VCaP (cell line): ENCODE data around the gene TMEM108.

Source experiments
- H3K27ac ChIP-seq: fragments of 450-650 bp; 2 replicates; pipeline ENCODE4 v1.5.1; 2017
- TF ChIP-seq, protein P1 (sequence below): fragments of 450-650 bp; conservative IDR thresholded peaks from 2 replicates; pipeline ENCODE4 v1.5.1; 2017; ENCODE audit warnings: mild to moderate bottlenecking, moderate library complexity

Gene TMEM108

GRCh38 chr3:133377396-133377795, 339.2 kb downstream of the TMEM108 start:
- TF ChIP-seq, protein P1, sequence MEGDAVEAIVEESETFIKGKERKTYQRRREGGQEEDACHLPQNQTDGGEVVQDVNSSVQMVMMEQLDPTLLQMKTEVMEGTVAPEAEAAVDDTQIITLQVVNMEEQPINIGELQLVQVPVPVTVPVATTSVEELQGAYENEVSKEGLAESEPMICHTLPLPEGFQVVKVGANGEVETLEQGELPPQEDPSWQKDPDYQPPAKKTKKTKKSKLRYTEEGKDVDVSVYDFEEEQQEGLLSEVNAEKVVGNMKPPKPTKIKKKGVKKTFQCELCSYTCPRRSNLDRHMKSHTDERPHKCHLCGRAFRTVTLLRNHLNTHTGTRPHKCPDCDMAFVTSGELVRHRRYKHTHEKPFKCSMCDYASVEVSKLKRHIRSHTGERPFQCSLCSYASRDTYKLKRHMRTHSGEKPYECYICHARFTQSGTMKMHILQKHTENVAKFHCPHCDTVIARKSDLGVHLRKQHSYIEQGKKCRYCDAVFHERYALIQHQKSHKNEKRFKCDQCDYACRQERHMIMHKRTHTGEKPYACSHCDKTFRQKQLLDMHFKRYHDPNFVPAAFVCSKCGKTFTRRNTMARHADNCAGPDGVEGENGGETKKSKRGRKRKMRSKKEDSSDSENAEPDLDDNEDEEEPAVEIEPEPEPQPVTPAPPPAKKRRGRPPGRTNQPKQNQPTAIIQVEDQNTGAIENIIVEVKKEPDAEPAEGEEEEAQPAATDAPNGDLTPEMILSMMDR, result peak; percentile 68
- no peak overlapping the region for H3K27ac ChIP-seq

GRCh38 chr3:133379926-133380325, 341.7 kb downstream of the TMEM108 start:
- H3K27ac ChIP-seq, result no peak overlapping the region
- TF ChIP-seq, protein P1, result no peak

GRCh38 chr3:133380481-133381225, 342.5 kb downstream of the TMEM108 start:
- no peak overlapping the region for H3K27ac ChIP-seq
- TF ChIP-seq, protein P1, result no peak

DNA sequence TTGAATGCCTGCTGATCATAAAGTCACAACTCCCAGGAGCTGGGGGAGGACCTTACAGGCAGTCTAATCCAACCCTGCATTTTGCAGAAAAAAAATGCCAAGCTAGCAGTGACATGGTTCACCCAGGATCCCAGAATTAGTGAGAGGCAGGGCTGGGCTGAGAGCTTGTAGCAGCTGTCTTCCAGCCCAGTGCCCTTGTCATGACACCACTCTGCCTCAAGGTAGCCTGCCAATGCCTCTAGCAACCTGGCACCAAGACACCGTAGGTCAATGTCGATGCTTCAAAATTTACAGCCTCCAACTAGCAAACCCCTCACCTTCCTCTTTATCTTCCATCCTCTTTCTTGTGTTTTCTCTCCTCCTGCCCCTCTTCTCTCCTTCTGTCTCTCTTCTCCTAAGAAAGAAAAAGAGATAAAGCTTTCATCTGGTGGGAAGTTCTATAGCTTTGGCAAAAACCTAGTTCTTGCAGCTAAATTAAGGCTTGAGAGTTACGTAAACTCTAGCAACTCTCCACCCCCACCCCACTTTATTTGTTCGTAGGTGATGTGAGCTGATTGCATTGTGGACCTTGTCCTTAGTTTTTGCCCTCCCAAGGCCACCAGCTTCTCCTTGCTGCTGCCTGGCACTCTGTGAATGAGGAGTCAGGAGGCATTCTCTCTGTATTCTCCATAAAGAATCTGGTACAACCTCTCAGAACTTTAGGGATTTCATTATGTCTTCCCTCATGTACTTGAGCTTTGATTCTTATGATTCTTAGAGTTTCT, 343.3 kb downstream of the TMEM108 start:
- TF ChIP-seq, protein P1, result no peak
- no peak overlapping the region for H3K27ac ChIP-seq

- no peak overlapping the region for H3K27ac ChIP-seq
- TF ChIP-seq, protein P1, result no peak
Observed at GRCh38 chr3:133383175-133383574, 345.0 kb downstream of the TMEM108 start.

GRCh38 chr3:133383741-133384140, 345.6 kb downstream of the TMEM108 start:
- H3K27ac ChIP-seq, result no peak overlapping the region
- TF ChIP-seq, protein P1, result no peak

DNA sequence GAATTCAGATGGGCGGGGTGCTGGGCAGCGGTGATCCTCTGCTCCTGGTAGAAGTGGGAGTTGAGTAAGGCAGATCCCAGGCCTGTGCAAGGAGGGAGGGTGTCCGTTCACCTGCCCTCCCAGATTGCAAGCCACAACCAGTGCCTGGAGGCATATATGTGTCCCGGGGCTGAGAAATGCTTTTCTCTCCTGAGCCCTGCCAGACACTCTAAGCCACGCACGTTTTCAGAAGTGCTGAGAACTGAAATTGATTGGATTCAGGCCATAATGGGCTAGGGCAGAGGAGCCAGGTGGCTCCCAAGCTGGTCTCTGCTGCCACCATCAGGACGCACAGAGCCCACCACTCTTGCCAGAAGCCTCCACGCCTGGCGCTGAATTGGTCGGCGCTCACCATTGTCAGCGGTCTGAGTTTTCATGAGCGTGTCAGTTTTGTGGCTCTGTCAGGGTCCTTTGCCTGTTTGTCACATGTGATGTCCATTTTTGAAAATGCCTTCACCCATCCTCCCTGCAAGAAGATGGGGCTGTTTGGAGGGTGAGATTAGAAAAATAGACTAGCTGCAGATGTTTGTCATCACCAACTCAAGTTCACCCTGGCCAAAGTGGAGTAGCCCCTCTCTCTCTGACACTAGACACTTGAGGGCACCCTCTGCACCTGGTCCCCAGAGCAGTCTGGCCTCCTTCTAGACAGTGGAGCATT, 346.3 kb downstream of the TMEM108 start:
- no peak overlapping the region for H3K27ac ChIP-seq
- TF ChIP-seq, protein P1, result peak; percentile 95
